HUES64 (cell line): ENCODE data around the gene ETV6.

Source experiments
- H3K27ac ChIP-seq: 2 replicates; pipeline ENCODE4 v1.7.0; 2013; ENCODE audit warnings: low read depth, low read length, inconsistent platforms
- H3K27me3 ChIP-seq: 2 replicates; pipeline ENCODE4 v1.6.1; 2013; ENCODE audit warnings: mild to moderate bottlenecking, low read length; ENCODE audit not compliant: insufficient read depth
- H3K36me3 ChIP-seq: 2 replicates; pipeline ENCODE4 v1.6.1; 2013; ENCODE audit warnings: mild to moderate bottlenecking, low read length; ENCODE audit not compliant: insufficient read depth
- H3K4me1 ChIP-seq: 2 replicates; pipeline ENCODE4 v1.6.1; 2013; ENCODE audit warnings: mild to moderate bottlenecking, low read length, moderate library complexity; ENCODE audit not compliant: insufficient read depth
- H3K4me3 ChIP-seq: 2 replicates; pipeline ENCODE4 v1.5.1; 2013; ENCODE audit warnings: mild to moderate bottlenecking, low read length, moderate library complexity
- H3K9ac ChIP-seq: 2 replicates; pipeline ENCODE4 v1.6.1; 2013; ENCODE audit warnings: mild to moderate bottlenecking, low read depth, low read length
- H3K9me3 ChIP-seq: 2 replicates; pipeline ENCODE4 v1.6.1; 2013; ENCODE audit warnings: low read depth, low read length; ENCODE audit not compliant: insufficient read depth
- WGBS: fragments of 150-250, 120-280 bp; methylation state at CpG from one replicate; pipeline ENCODE4 v1.1.7; 2013; ENCODE audit warnings: missing lambda C conversion rate; 5-methylcytosine and 5-hydroxymethylcytosine counted together

ETV6 gene

DNA sequence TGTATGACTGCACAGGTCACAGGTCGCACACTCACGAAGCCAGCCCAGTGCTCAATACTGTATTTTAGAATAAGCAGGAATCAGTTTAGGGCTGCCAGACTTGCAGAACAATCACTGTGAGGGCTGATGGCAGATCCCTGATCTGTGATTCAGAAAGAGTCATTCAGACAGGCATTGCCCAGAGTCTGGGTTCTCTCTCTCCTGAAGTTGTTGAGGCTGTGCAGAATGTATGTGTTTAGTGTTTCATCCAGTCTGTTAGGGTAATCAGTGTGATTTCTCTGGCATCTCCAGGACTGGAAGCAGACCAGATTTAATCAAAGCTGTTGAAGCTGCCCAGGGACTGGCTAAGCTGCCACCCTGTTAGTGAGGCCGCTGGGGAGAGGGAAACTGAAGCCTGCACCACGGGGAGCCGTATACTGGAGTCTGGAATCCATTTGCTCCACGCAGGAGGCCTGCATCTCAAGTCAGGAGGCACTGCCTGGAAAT, 69.3 kb downstream of the ETV6 start:
- Histone ChIP-seq H3K27ac (no peak overlapping the region), H3K9ac (no peak overlapping the region), H3K4me1 (peaks cover 29% of the 10 kb centered on the region), H3K27me3 (no peaks in the 10 kb centered on the region), H3K36me3 (no peaks in the 10 kb centered on the region), H3K9me3 (no peaks in the 10 kb centered on the region), H3K4me3 (no peak overlapping the region)
- 65% methylated on average over 6 of the region's 6 CpGs for WGBS

DNA sequence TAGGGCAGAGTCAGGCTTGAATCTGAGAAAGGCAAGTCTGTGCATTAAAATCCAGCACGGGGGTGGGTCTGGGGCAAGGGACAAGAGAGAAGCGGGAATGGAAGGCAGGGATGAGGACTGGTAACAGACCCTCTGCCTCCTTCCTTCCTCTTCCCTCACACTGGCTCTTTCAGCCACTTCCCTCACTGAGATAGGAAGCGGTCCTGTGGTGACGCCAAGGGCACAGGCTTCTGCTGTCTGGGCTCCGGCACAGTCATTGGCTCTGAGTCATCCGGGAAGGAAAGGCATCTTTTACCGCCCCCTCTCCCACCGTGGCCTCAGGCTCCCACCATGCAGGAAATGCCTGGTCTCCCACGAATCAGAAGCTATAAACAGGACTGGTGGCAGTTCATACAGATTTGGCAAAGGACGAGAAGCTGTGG, 70.2 kb downstream of the ETV6 start:
- no peak overlapping the region for H3K27ac ChIP-seq
- H3K9ac ChIP-seq: no peak overlapping the region
- no peaks in the 10 kb centered on the region for H3K27me3 ChIP-seq
- H3K9me3 ChIP-seq: no peaks in the 10 kb centered on the region
- H3K4me1 ChIP-seq: peaks cover 30% of the 10 kb centered on the region
- 53% methylated on average over 10 of the region's 10 CpGs for WGBS
- H3K36me3 ChIP-seq: no peaks in the 10 kb centered on the region
- no peak overlapping the region for H3K4me3 ChIP-seq

DNA sequence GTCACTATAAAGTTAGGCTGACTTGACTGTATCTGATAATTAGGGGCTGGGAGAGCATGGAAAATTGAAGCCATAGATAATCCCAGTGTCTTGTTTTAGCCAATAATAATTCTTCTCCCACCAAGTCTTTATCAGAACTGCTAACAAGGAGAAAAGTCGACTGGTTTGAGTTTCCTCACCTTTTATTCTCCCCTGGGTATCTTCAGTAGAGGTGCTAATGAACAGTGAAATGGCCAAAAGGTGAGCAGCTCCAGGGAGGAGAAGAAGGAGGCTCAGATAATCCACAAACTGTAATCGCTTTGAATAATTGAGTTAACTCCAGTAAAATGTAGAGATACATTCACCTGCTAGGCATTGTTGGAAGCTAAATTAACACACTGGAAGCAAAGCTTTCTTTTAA, 72.6 kb downstream of the ETV6 start:
- no peaks in the 10 kb centered on the region for H3K9me3 ChIP-seq

DNA sequence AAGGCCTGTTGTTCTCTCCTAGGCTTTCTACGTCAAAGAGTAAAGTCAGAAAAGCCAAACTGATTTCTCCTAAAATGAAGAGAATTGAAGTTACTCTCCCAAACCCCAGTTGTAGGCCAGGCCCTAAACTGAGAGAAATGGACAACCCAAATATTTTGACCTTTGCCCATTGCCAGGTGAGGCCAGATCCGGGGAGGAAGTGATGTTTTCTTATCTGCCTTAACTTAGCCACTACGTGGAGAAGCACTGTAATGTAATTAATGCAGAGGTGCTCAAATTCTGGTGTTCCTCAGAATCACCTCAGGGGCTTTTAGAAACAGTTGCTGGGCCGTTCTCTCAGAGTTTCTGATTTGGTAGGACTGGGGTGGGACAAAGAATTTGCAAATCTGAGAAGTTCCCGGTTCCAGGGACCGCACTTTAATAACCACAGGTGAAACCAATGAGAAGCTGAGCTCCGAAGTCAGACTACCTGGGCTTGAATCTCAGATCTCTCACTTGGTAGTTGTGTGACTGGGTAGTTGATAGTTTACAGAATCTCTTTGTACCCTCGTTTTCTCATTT, 73.2 kb downstream of the ETV6 start:
- Histone ChIP-seq H3K36me3 (no peaks in the 10 kb centered on the region), H3K4me1 (peaks cover 26% of the 10 kb centered on the region), H3K9ac (no peak overlapping the region), H3K9me3 (no peaks in the 10 kb centered on the region), H3K4me3 (no peak overlapping the region), H3K27ac (no peak overlapping the region), H3K27me3 (no peaks in the 10 kb centered on the region)
- WGBS: 82% methylated on average over 7 of the region's 8 CpGs

More for the DNA sequence above, 72.6 kb downstream of the ETV6 start:
- WGBS: 81% methylated on average over 2 of the region's 2 CpGs
- Histone ChIP-seq H3K27ac (no peak overlapping the region), H3K4me3 (no peak overlapping the region), H3K9ac (no peak overlapping the region), H3K36me3 (no peaks in the 10 kb centered on the region), H3K4me1 (peaks cover 32% of the 10 kb centered on the region), H3K27me3 (no peaks in the 10 kb centered on the region)

DNA sequence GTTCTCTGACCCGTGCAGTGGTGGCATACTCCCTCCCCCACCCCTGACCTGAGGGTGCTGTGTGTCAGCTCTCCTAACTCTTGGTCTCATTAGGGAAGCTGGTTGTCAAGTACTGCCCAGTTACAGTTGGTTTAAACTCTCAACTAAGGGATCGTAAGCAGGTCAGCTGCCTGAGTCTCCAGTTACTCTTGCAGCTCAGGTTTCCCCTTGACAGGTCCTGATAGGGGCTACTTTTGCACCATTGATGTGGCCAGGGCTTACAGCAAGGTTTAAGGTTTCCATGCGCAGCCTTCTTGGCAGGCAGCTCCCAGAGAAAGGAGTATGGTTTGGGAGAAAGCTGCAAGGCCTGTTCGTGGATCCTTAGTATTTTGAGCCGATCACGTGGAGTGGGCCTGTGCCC, 74.5 kb downstream of the ETV6 start:
- Histone ChIP-seq H3K9me3 (no peaks in the 10 kb centered on the region), H3K27me3 (no peaks in the 10 kb centered on the region), H3K36me3 (no peaks in the 10 kb centered on the region), H3K4me1 (peaks cover 15% of the 10 kb centered on the region), H3K27ac (no peak overlapping the region), H3K9ac (no peak overlapping the region), H3K4me3 (no peak overlapping the region)
- WGBS: 85% methylated on average over 6 of the region's 6 CpGs

DNA sequence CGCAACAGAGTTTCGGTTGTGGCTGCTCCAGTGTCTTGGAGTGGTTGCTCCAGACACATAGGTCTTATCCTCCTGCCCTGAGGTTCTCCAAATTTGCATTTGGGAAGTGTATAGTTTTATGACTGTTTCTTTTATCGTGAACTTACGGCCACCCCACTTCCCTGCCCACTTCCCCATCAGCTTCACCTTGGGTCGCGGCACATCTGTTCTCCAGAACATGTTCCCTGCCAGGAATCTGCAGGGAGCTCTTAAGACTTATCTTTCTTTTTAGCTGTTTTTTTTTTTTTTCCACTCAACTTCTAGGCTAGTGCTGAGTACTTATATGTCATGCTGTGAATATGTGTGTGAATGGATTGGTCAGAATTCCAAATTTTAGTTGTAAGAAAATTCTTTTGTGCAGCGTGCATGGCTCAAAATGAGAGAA, 75.4 kb downstream of the ETV6 start:
- H3K4me1 ChIP-seq: peaks cover 7% of the 10 kb centered on the region
- H3K4me3 ChIP-seq: no peak overlapping the region
- H3K27me3 ChIP-seq: no peaks in the 10 kb centered on the region
- WGBS: 92% methylated on average over 7 of the region's 7 CpGs
- no peaks in the 10 kb centered on the region for H3K36me3 ChIP-seq
- no peaks in the 10 kb centered on the region for H3K9me3 ChIP-seq
- H3K9ac ChIP-seq: no peak overlapping the region
- no peak overlapping the region for H3K27ac ChIP-seq

DNA sequence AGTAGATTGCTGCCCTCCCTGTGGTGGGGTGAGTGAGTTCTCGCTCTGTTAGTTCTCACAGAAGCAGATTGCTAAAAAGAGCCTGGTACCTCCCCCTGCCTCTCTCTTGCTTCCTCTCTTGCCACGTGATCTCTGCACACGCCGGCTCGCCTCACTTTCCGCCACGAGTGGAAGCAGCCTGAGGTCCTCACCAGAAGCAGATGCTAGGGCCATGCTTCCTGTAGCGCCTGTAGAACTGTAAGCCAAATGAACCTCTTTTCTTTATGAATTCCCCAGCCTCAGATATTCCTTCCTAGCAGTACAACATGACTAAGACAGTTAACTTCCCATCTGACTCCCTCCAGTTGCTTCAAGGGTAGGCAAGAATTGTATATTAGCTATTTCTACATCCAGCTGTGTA, 76.2 kb downstream of the ETV6 start:
- WGBS: 95% methylated on average over 8 of the region's 8 CpGs
- Histone ChIP-seq H3K9ac (no peak overlapping the region), H3K4me3 (no peak overlapping the region), H3K27ac (no peak overlapping the region), H3K36me3 (no peaks in the 10 kb centered on the region), H3K9me3 (no peaks in the 10 kb centered on the region), H3K4me1 (peaks cover 5% of the 10 kb centered on the region), H3K27me3 (no peaks in the 10 kb centered on the region)

DNA sequence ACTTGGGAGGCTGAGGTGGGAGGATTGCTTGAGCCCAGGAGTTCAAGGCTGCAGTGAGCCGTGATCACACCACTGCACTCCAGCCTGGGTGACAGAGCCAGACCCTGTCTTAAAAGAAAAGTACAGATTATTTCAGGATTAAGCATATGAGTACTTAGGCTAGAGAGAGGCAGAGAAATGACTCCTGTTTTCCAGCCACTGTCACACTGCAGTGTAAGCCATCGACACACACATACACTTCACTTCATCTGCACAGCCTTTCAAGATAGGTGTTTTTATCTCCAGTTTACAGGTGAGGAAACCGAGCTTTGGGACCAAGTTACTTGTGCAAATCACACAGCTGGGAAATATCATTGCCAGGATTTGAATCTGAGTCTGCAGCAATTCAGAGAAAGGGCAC, 77.2 kb downstream of the ETV6 start:
- Histone ChIP-seq H3K27me3 (no peaks in the 10 kb centered on the region), H3K9ac (no peak overlapping the region), H3K9me3 (no peaks in the 10 kb centered on the region), H3K4me1 (peaks cover 5% of the 10 kb centered on the region), H3K36me3 (no peaks in the 10 kb centered on the region), H3K27ac (no peak overlapping the region), H3K4me3 (no peak overlapping the region)
- WGBS: 92% methylated on average over 3 of the region's 3 CpGs

DNA sequence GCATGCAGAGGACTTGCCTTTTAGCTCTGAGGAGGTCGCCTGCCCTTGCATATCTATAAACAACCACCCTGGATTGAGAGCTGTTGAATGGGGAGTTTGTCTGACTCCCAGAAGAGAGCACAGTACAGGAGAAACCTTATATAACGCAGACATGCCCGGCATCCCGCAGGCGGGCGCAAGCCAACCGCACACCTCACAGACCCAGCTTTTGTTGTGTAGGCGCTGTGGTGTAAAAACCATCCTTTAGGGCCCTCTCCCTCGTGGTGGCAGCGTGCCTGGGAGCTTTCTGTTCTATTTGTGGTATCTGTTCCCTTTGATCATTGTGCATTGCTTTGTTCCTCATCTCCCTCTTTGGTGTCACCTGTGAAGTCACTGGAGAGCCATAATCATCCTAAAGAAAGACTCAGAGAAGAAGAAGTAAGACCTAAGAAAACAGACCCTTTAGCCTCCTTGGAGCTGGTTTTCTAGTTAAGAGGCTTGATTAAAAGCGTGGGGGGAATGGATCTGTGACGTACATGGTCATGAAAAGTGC, 77.7 kb downstream of the ETV6 start:
- Histone ChIP-seq H3K4me3 (no peak overlapping the region), H3K9ac (no peak overlapping the region)
- WGBS: 96% methylated on average over 11 of the region's 12 CpGs

DNA sequence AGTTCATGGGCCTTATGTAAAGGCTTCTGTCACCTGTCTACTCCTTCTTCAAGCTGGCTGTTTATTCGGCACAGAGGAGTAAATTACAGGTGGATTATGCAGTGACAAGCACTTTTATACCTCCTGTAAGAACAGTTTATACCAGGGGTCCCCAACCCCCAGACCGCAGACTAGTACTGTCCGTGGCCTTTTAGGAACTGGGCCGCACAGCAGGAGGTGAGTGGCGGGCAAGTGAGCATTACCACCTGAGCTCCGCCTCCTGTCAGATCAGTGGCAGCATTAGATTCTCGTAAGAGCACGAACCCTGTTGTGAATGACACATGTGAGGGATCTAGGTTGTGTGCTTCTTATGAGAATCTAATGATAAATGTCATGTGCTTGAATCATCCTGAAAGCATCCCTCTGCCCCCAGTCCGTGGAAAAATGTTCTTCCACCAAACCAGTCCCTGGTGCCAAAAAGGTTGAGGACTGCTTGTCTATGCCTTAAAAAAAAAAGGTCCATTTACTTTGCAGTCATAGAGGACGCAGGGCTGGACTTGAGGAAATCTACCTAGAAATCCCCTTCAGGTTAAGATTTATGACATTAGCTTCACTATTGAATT, 78.8 kb downstream of the ETV6 start:
- no peak overlapping the region for H3K4me3 ChIP-seq
- 79% methylated on average over 10 of the region's 10 CpGs for WGBS
- no peaks in the 10 kb centered on the region for H3K27me3 ChIP-seq
- no peak overlapping the region for H3K9ac ChIP-seq
- H3K27ac ChIP-seq: no peak overlapping the region
- peaks cover 5% of the 10 kb centered on the region for H3K4me1 ChIP-seq
- H3K36me3 ChIP-seq: no peaks in the 10 kb centered on the region
- H3K9me3 ChIP-seq: no peaks in the 10 kb centered on the region

More for the DNA sequence above, 77.7 kb downstream of the ETV6 start:
- H3K27ac ChIP-seq: no peak overlapping the region
- peaks cover 5% of the 10 kb centered on the region for H3K4me1 ChIP-seq
- H3K36me3 ChIP-seq: no peaks in the 10 kb centered on the region
- H3K9me3 ChIP-seq: no peaks in the 10 kb centered on the region
- no peaks in the 10 kb centered on the region for H3K27me3 ChIP-seq

DNA sequence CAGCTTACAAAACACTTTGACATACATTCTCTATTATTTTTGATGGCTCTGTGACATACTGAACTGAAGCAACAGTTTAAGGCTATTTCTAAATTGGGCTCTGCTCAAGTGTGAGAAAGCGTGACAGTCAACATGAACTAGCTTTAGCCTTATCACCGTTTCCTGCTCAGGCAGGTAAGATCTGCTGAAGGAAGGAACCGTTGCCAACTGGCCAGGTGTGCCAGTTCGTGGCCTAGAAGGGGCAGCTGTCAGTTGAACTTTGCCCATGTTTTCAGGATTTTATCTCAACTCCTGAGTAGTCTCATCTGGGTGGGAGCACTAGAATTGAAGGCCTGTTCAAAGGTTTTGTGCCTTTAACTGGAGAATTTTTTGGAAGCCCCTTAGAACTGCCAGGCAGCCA, 79.5 kb downstream of the ETV6 start:
- no peaks in the 10 kb centered on the region for H3K9me3 ChIP-seq

More for the DNA sequence above, 79.5 kb downstream of the ETV6 start:
- no peak overlapping the region for H3K27ac ChIP-seq
- H3K4me3 ChIP-seq: no peak overlapping the region
- H3K9ac ChIP-seq: no peak overlapping the region
- no peaks in the 10 kb centered on the region for H3K27me3 ChIP-seq
- H3K36me3 ChIP-seq: no peaks in the 10 kb centered on the region
- WGBS: 95% methylated on average over 4 of the region's 4 CpGs
- peaks cover 5% of the 10 kb centered on the region for H3K4me1 ChIP-seq
